Measurements from ENCODE around the gene TSHZ2.

DNA sequence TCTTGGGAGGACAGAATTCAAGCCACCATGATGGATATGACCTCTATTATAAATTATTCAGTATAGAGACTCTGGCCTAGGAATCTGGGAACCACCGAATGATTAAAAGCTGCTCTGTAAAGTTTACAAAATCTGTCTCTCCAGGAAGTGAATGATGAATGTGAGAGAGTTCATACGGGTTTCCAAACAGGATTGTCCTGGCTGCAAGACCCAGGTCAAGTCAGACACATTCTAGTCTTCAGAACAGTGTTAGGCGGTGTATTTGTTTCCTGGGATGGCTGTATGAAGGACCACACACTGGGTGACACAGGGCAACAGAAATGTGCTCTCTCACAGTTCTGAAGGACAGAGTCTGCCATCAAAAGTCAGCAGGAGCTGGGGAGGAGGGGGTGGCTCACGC, 399.1 kb downstream of the TSHZ2 start:
- TF ChIP-seq TAF1 (IDR thresholded peaks at IDR 0.05; ENCODE audit: borderline replicate concordance, insufficient read depth, low read length) (no peak), SIN3A (IDR thresholded peaks at IDR 0.05; ENCODE audit: borderline replicate concordance, insufficient read depth, low read length) (no peak)
- TF ChIP-seq, protein P1, sequence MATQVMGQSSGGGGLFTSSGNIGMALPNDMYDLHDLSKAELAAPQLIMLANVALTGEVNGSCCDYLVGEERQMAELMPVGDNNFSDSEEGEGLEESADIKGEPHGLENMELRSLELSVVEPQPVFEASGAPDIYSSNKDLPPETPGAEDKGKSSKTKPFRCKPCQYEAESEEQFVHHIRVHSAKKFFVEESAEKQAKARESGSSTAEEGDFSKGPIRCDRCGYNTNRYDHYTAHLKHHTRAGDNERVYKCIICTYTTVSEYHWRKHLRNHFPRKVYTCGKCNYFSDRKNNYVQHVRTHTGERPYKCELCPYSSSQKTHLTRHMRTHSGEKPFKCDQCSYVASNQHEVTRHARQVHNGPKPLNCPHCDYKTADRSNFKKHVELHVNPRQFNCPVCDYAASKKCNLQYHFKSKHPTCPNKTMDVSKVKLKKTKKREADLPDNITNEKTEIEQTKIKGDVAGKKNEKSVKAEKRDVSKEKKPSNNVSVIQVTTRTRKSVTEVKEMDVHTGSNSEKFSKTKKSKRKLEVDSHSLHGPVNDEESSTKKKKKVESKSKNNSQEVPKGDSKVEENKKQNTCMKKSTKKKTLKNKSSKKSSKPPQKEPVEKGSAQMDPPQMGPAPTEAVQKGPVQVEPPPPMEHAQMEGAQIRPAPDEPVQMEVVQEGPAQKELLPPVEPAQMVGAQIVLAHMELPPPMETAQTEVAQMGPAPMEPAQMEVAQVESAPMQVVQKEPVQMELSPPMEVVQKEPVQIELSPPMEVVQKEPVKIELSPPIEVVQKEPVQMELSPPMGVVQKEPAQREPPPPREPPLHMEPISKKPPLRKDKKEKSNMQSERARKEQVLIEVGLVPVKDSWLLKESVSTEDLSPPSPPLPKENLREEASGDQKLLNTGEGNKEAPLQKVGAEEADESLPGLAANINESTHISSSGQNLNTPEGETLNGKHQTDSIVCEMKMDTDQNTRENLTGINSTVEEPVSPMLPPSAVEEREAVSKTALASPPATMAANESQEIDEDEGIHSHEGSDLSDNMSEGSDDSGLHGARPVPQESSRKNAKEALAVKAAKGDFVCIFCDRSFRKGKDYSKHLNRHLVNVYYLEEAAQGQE (IDR thresholded peaks at IDR 0.05; ENCODE audit: insufficient read depth in 1 of 2, low read depth in 2 of 2, low read length in 2 of 2): no peak

Measured in PFSK-1 (cell line).